A549 (cell line): ENCODE measurements around the gene MPPE1.

Experiments
- CBX2 ChIP-seq: fragments of 200-600 bp; sonication (generic); IDR thresholded peaks from 2 replicates; pipeline ENCODE4 v1.6.1; 2016; ENCODE audit warnings: low read depth, mild to moderate bottlenecking, borderline replicate concordance
- CHD2 ChIP-seq: fragments of 150-350 bp; IDR thresholded peaks from 2 replicates; pipeline ENCODE4 v1.6.1; 2014; ENCODE audit warnings: low read length; ENCODE audit not compliant: partially characterized antibody
- CTCF ChIP-seq: fragments of >200 bp; sonication (Bioruptor Twin); formaldehyde crosslinking; IDR thresholded peaks from 3 replicates; pipeline ENCODE4 v1.5.1; 2016
- E2F6 ChIP-seq: IDR thresholded peaks from 2 replicates; pipeline ENCODE4 v1.6.1; 2012; ENCODE audit warnings: low read depth, borderline replicate concordance
- FOSL2 ChIP-seq, 2 experiments: fragments of 450-650 bp in 1 of 2; fragments of >200 bp in 1 of 2; sonication (Bioruptor Twin) in 1 of 2; formaldehyde crosslinking; IDR thresholded peaks; 2 replicates each; pipeline versions ENCODE4 v1.5.0 to v1.6.1; 2016 to 2020; ENCODE audit warnings: mild to moderate bottlenecking in 1 of 2, moderate library complexity in 1 of 2
- GATA3 ChIP-seq: IDR thresholded peaks from 2 replicates; pipeline ENCODE4 v1.6.1; 2012; ENCODE audit warnings: borderline replicate concordance
- JUNB ChIP-seq: fragments of >200 bp; sonication (Bioruptor Twin); formaldehyde crosslinking; IDR thresholded peaks from 2 replicates; pipeline ENCODE4 v1.6.1; 2016
- KDM1A ChIP-seq: fragments of 200-600 bp; sonication (generic); IDR thresholded peaks from 2 replicates; pipeline ENCODE4 v1.6.1; 2016; ENCODE audit warnings: low read depth, mild to moderate bottlenecking
- MAX ChIP-seq: IDR thresholded peaks from 2 replicates; pipeline ENCODE4 v1.6.1; 2012
- MYC ChIP-seq: IDR thresholded peaks from 2 replicates; pipeline ENCODE4 v1.6.1; 2012; ENCODE audit warnings: mild to moderate bottlenecking, inconsistent platforms, low read length, improper control_type of control experiment, borderline replicate concordance
- POLR2A ChIP-seq: IDR thresholded peaks from 2 replicates; pipeline ENCODE4 v1.6.1; 2012; ENCODE audit warnings: mild to moderate bottlenecking, low read length
- RNF2 ChIP-seq: fragments of 200-600 bp; sonication (generic); IDR thresholded peaks from 2 replicates; pipeline ENCODE4 v1.6.1; 2016; ENCODE audit warnings: low read depth, mild to moderate bottlenecking, antibody characterized with exemption, moderate library complexity, borderline replicate concordance
- SMC3 ChIP-seq: fragments of >200 bp; sonication (Bioruptor Twin); formaldehyde crosslinking; IDR thresholded peaks from 3 replicates; pipeline ENCODE4 v1.6.1; 2018; ENCODE audit warnings: inconsistent platforms

GRCh38 chr18:11845654-11846053 is 62.5 kb downstream of the MPPE1 start:
- TF ChIP-seq CHD2 (no peak), CTCF (no peak), POLR2A (no peak), CBX2 (no peak), MYC (no peak), FOSL2 (IDR thresholded peaks at IDR 0.05) (no peak), FOSL2 (CRISPR knock-in tag; IDR thresholded peaks at IDR 0.05) (no peak), MAX (no peak), E2F6 (no peak), SMC3 (no peak), JUNB (no peak), GATA3 (no peak), RNF2 (no peak), KDM1A (no peak)
